ENCODE results near the gene ZNF394.
A peak's percentile ranks its signal among the peaks of the same experiment; 100 is the strongest.

Gene ZNF394

DNA sequence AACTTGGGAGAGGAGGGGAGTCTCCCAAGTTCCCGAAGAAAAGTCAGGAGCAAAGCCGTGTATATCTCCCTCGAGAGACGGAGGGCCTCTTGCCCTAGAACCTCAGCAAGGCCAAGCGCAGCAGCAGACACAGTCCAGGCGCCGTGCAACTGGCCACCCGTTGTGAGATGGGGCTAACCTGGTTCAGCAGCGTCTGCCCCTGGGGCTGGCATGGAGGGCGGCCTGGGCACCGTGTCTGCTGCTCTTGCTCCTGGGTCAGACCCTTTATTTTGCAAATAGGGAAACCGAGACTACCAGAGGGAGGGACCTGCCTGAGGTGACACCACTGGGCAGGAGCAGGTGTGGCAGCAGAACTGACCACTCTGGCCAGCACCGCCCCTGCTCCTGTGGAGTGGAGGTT, 47.5 kb downstream of the ZNF394 start:
- DNase-seq: no peak

DNA sequence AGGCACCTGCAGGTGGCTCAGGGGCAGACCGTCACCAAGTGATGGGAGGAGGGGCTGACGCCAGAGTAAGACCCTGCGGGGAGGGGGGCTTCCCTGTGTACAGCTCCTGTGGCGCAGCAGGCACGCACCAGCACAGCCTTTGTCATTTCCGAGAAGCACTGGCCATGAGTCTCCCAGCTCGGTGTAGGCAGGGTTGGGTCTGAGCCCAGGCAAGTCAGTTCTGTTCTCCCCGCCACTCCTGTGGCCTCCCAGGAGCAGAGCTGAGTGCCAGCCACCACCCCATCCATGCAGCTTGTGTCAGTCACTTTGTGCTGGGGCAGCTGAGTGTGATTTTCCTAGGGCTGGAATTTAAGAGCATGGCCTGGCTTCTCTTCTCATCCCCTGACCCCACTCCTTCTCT, 48.1 kb downstream of the ZNF394 start:
- DNase-seq: peak in 24 of 51 donors; percentile 8 to 67 (median 29)

DNA sequence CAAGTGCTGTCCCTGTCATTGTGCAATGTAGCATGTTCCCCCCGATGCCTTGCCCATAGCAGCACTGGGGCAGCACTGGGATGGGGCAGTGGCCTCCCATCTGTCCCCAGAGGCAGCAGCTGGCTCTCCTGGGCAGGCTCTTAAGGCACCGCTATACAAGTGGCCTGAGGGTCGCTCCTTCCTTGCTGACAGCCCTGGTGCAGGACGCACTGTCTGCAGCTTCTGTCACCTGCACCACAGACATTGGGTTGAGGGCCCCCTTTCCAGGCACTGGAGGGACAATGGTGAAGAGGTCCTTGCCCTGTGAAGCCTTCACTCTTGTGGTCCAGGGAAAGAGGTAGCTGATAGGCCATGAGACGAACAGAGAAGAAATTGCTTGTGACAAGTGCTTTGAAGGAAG, 50.8 kb downstream of the ZNF394 start:
- DNase-seq: no peak

DNA sequence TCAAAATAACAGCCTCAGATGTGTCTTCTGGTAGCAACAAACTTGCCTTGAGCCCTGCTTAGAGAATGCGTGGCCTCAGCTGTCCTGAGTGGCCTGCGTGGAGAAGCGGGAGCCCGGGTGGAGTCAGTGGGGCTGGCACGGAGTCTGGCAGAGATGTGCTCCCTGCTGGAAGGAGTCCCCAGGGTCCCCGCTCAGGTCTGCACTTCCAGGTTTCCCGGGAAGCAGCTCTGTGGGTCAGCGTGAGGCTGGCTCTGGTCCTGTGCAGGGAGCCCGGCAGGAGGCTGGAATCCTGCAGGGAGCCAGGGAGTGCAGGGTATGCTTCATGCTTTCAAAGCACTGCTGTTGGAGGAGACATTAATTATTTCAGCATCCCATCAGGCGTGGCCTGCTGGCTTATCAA, 51.2 kb downstream of the ZNF394 start:
- no peak for DNase-seq

DNA sequence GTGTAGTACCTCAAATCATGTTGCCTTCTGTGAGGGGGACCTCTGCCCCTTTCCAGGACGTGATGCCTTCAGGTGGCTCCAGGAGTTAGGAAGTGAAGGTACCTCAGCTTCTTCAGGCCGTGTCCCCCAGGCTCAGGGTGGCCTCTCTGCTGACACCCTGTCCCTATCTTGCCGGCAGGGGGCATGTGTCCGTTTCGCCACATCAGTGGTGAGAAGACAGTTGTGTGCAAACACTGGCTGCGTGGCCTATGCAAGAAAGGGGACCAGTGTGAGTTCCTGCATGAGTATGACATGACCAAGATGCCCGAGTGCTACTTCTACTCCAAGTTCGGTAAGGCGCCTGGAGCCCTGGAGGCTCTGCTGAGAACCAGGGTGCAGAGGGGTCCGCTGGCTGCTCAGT, 52.1 kb downstream of the ZNF394 start:
- DNase-seq: no peak

DNA sequence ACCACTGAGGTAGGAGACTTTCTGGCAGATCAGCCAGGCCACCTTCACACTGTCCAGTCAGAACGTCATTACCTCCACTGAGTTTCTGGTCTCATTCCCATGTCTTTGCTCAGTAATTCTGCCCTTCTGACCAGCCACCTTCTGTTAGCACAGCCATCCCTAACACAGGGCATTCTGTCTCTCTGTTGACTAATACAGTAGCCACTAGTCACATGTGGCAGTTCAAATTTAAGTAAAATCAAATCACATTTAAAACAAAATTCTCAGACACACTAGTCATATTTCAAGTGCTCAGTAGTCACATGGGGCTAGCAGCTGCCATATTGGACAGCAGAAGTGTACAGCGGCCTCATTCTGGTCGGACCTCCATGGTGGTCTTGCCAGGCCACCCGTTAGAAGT, 54.0 kb downstream of the ZNF394 start:
- DNase-seq: no peak
